HG02938 (cell line): ENCODE measurements around the gene GLRA2.

Experiments
- ATAC-seq: cut with Tn5 transposase; IDR thresholded peaks from one replicate; pipeline ENCODE4 v1.9.1; 2021; ENCODE audit warnings: mild to moderate bottlenecking, moderate library complexity; ENCODE audit not compliant: unreplicated experiment

The GLRA2 gene

GRCh38 chrX:14697451-14697850 lies 168.1 kb downstream of the GLRA2 start:
- ATAC-seq = no peak

GRCh38 chrX:14698790-14699189 lies 169.5 kb downstream of the GLRA2 start:
- ATAC-seq = no peak

GRCh38 chrX:14700982-14701381 lies 171.6 kb downstream of the GLRA2 start:
- ATAC-seq = no peak

GRCh38 chrX:14702145-14702544 lies 172.8 kb downstream of the GLRA2 start:
- ATAC-seq = no peak

- no peak for ATAC-seq
Measured at GRCh38 chrX:14712096-14712495, 182.8 kb downstream of the GLRA2 start.

- no peak for ATAC-seq
Measured at GRCh38 chrX:14717949-14718348, 188.6 kb downstream of the GLRA2 start.

- ATAC-seq = no peak
Measured at GRCh38 chrX:14718403-14718802, 189.1 kb downstream of the GLRA2 start.

GRCh38 chrX:14729058-14729457 lies 199.7 kb downstream of the GLRA2 start:
- ATAC-seq = no peak

- ATAC-seq = no peak
Measured at GRCh38 chrX:14738643-14739042, 209.3 kb downstream of the GLRA2 start.

GRCh38 chrX:14753441-14753840 lies 224.1 kb downstream of the GLRA2 start:
- no peak for ATAC-seq

GRCh38 chrX:14758029-14758491 lies 228.7 kb downstream of the GLRA2 start:
- ATAC-seq = no peak

- no peak for ATAC-seq
Measured at GRCh38 chrX:14775416-14775815, 246.1 kb downstream of the GLRA2 start.

- ATAC-seq = no peak
Measured at GRCh38 chrX:14776901-14777300, 247.6 kb downstream of the GLRA2 start.

GRCh38 chrX:14777525-14777924 lies 248.2 kb downstream of the GLRA2 start:
- ATAC-seq = no peak

- ATAC-seq = no peak
Measured at GRCh38 chrX:14779580-14779979, 250.2 kb downstream of the GLRA2 start.
